HG02938 (cell line): Measurements from ENCODE around the gene ARHGEF28.
A peak's percentile ranks its signal among the peaks of the same experiment; 100 is the strongest.

Source experiments
- ATAC-seq: cut with Tn5 transposase; IDR thresholded peaks from one replicate; pipeline ENCODE4 v1.9.1; 2021; ENCODE audit warnings: mild to moderate bottlenecking, moderate library complexity; ENCODE audit not compliant: unreplicated experiment

The ARHGEF28 gene, protein sequence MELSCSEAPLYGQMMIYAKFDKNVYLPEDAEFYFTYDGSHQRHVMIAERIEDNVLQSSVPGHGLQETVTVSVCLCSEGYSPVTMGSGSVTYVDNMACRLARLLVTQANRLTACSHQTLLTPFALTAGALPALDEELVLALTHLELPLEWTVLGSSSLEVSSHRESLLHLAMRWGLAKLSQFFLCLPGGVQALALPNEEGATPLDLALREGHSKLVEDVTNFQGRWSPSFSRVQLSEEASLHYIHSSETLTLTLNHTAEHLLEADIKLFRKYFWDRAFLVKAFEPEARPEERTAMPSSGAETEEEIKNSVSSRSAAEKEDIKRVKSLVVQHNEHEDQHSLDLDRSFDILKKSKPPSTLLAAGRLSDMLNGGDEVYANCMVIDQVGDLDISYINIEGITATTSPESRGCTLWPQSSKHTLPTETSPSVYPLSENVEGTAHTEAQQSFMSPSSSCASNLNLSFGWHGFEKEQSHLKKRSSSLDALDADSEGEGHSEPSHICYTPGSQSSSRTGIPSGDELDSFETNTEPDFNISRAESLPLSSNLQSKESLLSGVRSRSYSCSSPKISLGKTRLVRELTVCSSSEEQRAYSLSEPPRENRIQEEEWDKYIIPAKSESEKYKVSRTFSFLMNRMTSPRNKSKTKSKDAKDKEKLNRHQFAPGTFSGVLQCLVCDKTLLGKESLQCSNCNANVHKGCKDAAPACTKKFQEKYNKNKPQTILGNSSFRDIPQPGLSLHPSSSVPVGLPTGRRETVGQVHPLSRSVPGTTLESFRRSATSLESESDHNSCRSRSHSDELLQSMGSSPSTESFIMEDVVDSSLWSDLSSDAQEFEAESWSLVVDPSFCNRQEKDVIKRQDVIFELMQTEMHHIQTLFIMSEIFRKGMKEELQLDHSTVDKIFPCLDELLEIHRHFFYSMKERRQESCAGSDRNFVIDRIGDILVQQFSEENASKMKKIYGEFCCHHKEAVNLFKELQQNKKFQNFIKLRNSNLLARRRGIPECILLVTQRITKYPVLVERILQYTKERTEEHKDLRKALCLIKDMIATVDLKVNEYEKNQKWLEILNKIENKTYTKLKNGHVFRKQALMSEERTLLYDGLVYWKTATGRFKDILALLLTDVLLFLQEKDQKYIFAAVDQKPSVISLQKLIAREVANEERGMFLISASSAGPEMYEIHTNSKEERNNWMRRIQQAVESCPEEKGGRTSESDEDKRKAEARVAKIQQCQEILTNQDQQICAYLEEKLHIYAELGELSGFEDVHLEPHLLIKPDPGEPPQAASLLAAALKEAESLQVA (N-terminal part only)

DNA sequence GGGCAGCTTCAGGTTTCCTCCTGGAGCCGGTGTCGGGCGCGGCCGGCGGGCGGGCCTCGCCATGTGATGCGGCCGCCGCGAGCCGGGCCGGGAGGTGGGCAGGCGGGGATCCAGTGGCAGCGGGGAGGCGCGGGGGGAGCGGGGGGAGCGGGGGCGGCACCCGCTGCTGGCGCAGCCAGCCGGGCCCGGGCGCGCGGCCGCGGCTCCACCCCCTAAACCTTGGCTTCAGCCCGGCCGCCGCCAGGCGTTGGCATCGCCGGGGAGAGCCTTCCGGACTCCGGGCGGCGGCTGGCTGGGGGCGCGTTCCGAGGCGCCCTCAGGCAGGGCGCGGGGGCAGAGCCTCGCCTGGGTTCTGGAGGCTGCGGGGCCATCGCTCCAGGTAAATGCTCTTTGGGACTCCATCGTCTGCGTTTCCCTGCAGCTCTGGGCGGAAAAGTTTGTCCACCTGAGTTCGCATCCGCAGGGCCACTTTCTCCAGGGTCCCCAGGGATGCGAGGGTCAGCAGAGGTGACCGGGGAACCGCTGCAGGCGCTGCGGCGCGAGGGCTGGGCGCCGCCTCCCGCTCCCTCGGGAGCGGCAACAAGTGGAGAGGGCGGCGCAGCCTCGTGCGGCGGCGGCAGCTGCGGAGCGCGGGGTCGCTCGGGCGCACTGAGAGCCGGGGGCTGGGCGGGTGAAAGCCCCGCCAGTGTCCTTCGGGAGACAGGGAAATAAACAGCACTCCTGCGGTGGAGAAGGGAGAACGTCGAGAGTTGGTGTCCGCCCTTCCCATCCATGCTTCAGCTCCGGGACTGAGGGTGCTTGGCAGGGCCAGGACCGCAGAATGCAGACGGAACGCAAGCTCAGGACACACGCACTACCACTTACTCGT is at the start of gene ARHGEF28:
Gene ARHGEF28 (plus strand): TSS at position 253 of the 868 bp plus-strand sequence. CDS start 58,656 bp downstream, outside the sequence.
- no peak for ATAC-seq

DNA sequence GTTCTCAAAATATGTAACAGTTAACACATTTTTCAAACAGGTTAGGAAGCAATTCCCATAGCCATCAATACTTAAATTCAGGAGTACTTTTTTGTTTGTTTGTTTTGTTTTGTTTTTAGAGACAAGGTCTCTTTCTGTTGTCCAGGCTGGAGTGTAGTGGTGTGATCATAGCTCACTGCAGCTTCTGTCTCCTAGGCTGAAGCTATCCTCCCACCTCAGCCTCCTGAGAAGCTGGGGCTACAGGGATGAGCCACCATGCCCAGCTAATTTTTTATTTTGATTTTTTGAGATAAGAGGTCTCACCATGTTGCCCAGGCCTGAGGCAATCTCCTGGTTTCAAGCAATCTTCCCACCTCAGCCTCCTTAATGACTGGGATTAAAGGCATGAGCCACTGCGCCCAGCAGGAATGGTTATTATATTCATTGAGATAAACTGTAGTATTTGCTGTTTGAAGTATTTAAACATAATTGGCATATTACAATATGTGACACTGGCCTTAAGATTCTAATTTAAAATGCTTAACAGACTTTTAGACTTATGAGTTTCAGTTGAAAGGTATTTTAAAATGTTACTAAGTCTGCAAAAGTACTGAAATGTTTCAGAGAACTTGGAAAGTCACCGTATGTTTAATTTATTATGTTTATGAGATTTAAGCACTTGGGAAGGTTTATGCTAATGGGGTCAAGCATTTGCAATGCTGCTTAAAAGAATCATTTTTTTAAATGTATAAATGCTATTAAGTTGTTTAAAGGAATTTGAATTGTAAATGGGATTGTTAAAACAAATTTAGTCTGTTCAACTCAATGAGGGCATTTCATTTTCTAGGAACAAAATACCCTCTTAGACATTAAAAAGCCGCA is 43.5 kb upstream of the ARHGEF28 start:
- ATAC-seq = no peak

DNA sequence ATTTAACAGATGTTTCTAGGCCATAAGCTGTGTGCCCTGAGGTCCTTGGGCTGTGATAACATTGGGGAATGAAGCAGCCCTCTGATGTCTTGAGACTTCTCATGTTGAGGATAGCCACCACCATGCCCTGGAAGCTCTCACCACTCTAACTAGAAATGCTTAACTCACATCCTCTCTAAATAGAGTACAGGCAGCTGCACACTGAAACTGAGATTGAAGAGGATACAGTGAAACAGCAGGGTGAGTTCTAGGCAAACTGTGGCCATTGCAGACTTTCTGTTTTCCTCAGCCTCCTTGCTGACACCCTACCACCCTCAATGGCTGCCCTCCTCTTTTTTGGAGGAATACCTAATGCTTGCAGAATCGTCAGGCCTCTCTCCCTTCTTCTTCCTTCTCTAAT is 38.1 kb upstream of the ARHGEF28 start:
- ATAC-seq = peak; percentile 78

DNA sequence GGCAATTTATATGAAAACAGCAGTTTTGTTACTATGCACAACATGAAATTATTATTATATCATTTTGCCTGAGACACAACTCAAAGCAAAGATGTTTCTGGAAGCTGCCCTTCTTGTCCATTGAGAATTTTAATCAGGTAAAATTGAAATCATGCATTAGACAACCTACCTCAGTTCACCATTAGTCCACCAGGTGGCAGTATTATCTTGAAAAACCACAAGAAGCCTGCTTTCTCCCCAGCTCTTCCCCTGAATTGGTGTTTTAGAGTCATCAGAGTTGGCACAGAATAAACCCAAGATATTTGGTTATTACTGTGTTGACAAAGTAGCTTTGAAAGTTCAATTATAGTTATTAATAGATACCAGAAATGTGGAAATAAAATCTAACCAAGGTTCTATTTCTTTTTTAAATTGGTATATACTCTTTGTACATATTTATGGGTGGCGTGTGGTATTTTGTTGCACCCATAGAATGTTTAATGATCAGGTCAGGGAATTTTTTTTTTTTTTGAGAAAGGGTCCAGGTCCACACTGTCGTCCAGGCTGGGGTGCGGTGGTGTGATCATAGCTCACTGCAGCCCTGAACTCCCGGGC is 34.8 kb upstream of the ARHGEF28 start:
- ATAC-seq = peak; percentile 49

DNA sequence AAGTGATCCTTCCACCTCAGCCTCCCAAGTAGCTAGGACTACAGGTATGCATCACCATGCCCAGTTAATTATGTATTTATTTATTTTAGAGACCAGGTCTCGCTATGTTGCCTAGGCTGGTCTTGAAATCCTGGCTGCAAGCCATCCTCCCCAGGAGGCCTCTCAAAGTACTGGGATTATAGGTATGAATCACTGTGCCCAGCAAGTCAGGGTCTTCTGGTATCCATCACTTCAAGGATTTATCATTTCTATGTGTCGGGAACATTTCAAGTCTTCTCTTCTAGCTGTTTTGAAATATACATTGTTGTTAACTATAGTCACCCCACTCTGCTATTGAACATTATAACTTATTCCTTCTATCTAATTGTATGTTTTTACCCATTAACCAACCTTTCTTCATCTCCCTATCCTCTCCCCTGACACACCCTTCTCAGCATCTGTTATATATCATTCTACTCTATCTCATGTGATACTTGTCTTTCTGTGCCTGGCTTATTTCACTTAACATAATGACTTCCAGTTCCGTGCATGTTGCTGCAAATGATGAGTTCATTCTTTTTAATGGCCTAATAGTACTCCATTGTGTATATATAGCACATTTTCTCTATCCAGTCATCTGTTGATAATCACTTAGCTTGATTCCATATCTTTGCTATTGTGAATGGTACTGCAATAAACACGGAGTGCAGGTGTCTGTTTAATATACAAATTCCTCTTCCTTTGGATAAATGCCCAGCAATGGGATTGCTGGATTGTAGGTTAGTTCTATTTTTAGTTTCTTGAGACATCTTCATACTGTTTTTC is 34.1 kb upstream of the ARHGEF28 start:
- ATAC-seq = no peak

DNA sequence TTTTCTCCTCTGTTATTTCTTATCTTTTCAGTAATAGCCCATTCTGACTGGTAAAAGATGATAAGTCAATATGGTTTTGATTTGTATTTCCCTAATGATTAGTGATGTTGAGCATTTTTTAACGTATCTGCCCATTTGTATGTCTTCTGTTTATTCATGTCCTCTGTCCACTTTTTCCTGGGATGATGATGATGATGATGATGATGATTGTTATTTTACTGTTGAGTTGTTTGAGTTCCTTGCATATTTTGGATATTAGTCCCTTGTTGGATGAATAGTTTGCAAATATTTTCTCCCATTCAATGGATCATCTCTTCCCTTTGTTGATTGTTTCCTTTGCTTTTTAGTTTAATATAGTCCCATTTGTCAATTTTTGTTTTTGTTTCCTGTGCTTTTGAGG is 33.4 kb upstream of the ARHGEF28 start:
- no peak for ATAC-seq

DNA sequence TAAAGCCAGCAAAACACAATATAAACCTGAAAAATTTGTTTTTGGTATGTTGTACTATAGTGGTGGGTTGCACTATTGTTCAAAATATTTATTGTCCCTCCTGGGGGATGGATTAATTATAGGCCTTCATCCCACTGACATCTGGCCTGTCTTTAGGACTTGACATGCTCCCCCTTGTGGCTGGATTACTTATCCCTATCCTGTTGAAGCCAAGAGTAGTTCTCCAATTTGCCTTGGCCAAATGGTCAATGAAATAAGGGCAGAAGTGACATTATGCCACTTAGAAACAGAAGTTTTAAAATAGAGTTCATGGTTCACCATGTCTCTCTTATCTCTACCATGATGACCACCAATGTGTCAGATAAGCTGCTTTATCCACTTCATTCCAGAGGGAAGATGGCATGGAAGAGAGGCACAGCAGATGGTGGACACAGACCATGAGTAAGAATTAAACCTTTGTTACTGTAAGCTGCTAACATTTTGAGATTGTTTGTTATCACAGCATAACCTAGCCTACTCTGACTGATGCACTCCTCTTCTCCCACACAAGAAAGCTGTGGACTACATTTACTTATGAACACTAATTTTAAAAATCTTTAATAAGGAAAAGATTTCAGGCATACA is 29.2 kb upstream of the ARHGEF28 start:
- no peak for ATAC-seq

DNA sequence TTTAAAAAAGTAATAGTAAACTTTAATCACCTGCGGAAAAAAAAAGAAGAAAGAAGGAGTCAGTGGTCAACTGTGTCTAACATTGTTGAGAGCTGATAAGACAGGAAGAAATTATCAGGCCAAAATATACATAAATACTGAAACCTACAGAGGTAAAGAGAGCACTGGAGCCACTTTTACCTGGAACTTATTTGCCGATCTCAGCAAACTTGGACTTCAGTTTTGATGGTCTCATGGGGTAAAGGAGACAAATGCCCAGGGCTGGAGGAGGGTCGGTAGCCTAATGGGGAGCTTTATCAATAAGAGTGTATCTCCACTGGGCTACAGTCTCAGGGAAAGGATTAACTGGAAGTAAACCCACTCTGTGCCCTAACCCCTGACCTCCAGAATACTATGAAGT is 26.6 kb upstream of the ARHGEF28 start:
- no peak for ATAC-seq

DNA sequence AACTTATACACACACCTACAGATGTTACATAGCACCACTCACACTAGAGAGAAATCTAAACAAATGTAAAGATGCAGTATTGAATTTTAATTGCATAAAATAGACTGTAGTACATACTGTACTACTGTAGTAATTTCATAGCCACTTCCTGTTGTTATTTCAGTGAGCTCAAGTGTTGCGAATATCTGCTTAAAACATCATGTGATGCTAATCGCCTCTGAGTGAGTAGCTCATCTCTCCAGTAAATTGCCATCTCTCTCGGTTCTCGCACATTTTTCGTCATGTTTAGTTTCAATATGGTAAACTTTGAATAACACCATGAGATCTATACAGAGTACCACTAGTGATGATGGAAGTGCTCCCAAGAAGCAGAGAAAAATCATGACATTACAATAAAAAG is 22.0 kb upstream of the ARHGEF28 start:
- no peak for ATAC-seq

DNA sequence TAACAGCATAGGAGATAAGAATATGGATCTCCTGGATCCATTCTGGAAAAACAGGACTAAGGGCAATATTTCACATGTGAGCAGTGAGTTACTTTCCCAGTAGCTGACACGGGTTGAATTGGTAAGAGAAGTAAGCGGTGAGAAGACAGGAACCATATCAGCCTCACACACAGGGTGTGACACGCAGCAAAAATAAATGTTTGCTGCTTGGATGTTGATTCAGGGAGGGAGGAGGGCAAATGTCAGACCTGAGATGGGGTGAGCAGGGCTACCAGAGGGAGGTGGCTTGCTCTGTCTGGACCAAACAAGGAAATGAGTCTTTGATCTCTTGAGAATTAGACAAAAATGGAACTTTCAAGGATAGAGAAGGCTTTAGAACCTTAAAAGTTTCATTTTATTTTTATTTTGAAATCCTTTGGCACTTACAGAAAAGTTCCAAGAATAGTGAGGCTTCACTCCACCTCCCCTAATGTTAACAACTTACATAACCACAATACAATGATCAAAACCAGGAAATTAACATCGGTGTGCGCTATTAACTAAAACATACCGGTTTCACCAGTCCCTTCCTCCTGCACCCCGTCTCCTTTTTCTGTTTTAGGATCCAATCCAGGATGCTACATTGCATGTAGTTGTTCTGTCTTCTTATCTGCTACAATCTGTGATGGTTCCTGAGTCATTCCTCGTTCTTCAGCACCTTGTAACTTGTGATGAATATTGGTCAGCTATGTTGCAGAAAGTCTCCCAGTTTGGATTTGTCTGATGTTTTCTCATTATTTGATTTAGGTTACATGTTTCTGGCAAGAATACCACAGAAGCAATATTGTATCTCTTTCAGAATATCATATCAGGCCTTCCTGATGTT is 20.5 kb upstream of the ARHGEF28 start:
- ATAC-seq = no peak

DNA sequence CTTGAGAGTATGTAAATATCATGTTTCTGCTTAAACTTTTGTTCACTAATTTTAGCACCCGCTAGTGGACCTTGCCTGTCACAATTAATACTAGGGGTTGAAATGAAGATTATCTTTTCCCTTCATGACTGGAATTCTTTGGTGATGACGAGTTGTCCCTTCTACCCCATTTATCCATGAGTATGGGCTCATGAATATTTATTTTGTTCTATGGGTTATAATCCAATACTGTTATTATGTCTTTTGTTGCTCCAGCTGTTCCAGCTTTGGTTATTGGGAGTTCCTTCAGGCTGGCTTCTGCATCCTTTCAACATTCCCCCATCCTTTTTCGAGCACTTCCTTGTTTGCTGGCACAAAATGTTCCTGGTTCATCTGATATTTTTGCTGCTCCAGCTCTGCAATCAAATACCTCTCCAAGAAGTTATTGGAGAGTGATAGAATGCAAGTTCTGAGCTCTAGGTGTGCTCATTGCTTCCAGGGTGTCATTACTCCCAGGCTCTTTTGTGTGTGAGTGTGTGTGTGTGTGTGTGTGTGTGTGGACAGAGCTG is 19.7 kb upstream of the ARHGEF28 start:
- no peak for ATAC-seq

DNA sequence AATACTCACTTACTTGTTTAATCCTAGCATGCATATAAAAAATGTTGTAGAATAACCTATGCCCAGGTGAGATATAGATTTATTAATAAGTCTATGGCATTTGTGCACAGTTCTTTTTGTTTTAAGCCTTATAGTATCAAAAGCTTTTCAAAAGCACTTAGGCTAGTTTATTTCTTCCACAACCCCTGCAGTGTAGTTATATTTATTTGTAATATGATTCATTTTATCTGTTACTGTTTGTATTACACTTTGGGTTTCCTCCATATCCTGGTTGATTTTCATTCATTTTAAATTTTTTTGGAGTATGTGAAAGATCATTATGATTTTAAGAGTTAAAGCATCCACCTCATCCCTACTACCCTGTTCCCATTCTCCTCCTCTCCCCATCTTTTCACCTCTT is 18.8 kb upstream of the ARHGEF28 start:
- no peak for ATAC-seq

DNA sequence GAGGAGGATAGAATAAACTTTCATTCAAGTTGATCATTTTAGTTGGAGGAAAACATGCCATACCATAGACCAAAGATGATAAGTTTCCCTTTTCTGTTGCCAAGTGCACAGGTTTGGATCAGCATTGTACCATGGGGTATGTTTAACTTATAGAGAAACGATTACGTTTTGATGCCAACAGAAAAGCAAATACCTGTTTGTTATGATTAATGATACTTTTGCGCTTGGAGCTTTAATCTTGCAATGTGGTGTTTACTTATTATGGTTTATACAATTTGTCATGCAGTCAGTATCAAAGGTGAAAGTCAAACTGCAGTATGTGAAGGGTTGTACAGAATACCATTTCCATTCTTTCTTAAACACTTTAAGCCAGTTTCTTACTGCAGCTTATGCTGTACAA is 13.2 kb upstream of the ARHGEF28 start:
- no peak for ATAC-seq

DNA sequence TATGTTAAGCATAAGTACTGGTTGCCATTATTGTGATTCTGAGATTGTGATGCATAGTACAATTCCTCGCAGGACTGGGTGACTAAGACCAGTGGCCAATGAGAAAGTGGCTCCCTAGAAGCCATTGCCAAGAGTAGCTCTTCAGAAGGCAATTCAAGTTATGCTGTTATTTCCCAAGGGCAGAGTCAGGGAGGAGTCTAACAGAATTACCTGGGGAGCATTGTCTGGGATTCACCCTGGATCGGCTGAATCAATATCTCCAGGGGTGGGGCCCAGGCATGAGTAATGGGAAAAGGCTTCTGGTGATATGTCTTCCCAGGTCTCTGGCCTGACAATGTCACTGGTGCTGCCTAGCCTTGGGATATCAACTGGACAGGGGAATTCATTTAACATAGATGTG is 10.9 kb upstream of the ARHGEF28 start:
- no peak for ATAC-seq

DNA sequence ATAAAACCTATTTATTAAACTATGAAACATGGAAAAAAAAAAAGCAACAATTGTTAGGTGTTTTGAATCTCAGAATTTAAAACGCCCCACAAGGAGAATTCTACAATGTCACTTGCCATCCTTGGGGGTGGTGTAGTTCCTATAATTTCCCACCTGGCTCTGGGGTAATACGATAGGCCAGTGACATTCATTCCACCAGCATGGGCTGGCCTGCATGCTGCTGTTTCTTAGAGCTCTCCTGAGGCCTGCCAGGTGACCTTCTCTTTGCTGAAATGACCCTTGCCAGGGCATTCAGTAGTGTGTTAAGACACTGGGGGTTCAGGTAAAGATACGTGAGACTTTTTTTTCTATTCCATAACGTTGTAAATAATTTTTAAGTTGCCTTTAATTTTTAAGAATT is 10.0 kb upstream of the ARHGEF28 start:
- no peak for ATAC-seq

DNA sequence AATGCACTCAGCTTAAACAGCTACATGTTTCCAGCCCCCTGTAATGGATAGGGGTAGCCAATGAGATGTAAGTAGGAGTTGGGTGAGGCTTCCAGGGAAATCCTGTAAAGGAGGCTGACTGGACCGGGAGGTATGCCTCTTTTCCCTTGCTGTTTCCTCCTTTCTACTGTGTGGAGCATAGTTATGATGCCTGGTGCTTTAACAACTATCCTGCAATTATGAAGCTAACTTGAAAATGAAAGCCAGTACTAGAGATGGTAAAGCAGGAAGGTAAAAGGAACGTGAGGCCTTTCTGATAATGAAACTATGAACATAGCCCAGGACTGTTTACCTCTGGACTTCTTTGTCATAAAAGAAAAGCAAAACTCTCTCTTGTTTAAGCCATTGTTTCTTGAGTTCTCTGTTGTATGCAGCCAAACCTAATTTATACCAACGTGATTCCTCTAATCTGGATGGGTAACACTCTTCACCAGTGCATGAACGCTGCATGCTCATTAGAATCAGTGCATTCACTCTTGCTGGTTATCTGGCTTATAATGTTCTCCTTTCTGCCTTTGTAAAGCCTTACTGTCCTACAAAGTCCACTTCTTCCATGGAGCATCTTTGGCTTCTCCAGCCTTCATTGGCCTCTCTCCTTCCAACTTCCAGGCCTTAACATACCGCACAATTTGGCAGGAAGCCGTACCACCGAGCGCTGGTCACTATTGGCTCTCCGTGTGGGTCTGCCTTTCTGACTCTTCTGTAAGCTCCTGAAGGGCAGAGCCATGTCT is 8.3 kb upstream of the ARHGEF28 start:
- ATAC-seq = no peak
